NB4 (cell line): Measurements from ENCODE around the gene SLC25A2.

ENCODE experiments used
- DNase-seq: peaks from one replicate; pipeline ENCODE4 v3.0.0; 2010; ENCODE audit warnings: low read depth
- H3K4me3 ChIP-seq: one replicate; pipeline ENCODE4 v1.5.1; 2011; ENCODE audit warnings: mild to moderate bottlenecking, low read depth, low read length, moderate library complexity
- CTCF ChIP-seq: IDR thresholded peaks from one replicate; pipeline ENCODE4 v1.5.1; 2012; ENCODE audit warnings: low read depth, low read length
- MAX ChIP-seq: IDR thresholded peaks from 2 replicates; pipeline ENCODE4 v1.6.1; 2011; ENCODE audit warnings: low read depth, low read length
- MYC ChIP-seq: IDR thresholded peaks from 2 replicates; pipeline ENCODE4 v1.6.1; 2011; ENCODE audit warnings: low read depth, low read length
- POLR2A ChIP-seq: IDR thresholded peaks from 2 replicates; pipeline ENCODE4 v1.6.1; 2011; ENCODE audit warnings: mild to moderate bottlenecking; ENCODE audit not compliant: insufficient read length; ENCODE audit errors: extremely low read depth

SLC25A2 gene

GRCh38 chr5:141269195-141269594 is 34.7 kb downstream of the SLC25A2 start:
- DNase-seq: no peak
- no peak overlapping the region for H3K4me3 ChIP-seq
- TF ChIP-seq POLR2A: no peak
- no peak for TF ChIP-seq CTCF
- no peak for TF ChIP-seq MYC
- TF ChIP-seq MAX: no peak

- TF ChIP-seq CTCF: no peak
- TF ChIP-seq MYC: no peak
- TF ChIP-seq POLR2A: no peak
- no peak for TF ChIP-seq MAX
- no peak overlapping the region for H3K4me3 ChIP-seq
- DNase-seq: no peak
Measured at GRCh38 chr5:141261238-141261546, 42.7 kb downstream of the SLC25A2 start.

GRCh38 chr5:141260458-141261237 is 43.2 kb downstream of the SLC25A2 start:
- H3K4me3 ChIP-seq: no peak overlapping the region
- DNase-seq: peak; percentile 11
- TF ChIP-seq MYC (no peak), CTCF (no peak), MAX (no peak), POLR2A (no peak)

- no peak for DNase-seq
Measured at GRCh38 chr5:141258948-141259347, 44.9 kb downstream of the SLC25A2 start.

GRCh38 chr5:141258464-141258863 is 45.4 kb downstream of the SLC25A2 start:
- DNase-seq: no peak
- TF ChIP-seq POLR2A (no peak), MAX (no peak), MYC (no peak), CTCF (no peak)
- H3K4me3 ChIP-seq: no peak overlapping the region

More at GRCh38 chr5:141258948-141259347, 44.9 kb downstream of the SLC25A2 start:
- H3K4me3 ChIP-seq: no peak overlapping the region
- TF ChIP-seq CTCF: no peak
- no peak for TF ChIP-seq MYC
- TF ChIP-seq MAX: no peak
- no peak for TF ChIP-seq POLR2A
